ENCODE measurements around the gene DNAJC3. TPM values are rescaled to one million over a fixed set of nuclear protein-coding genes. Genes with fewer than 3 reads are reported as not detected.

DNAJC3 gene
- total RNA-seq (2014; rRNA removed; shearing (Covaris generic)), result 30.4 and 37.9 TPM in 2 replicates

- Histone ChIP-seq H3K27me3 (replicated peaks) (no peaks in the 10 kb centered on the region), H3K4me1 (replicated peaks) (peaks cover 3% of the 10 kb centered on the region; the same call in 1 of the 2 replicates), H3K4me3 (peak within 1 kb of the TSS; percentile 80), H3K27ac (peak within 1 kb of the TSS; percentile 66), H3K36me3 (peaks cover 4% of the 10 kb centered on the region; the same call in 1 of the 2 replicates), H3K9me3 (replicated peaks) (no peaks in the 10 kb centered on the region)
- peak; percentile 97 for DNase-seq (ENCODE audit: low read depth in 1 of 2, low spot score in 2 of 2)
These were observed at the start of gene DNAJC3 for GRCh38 chr13:95676762-95677563. Gene DNAJC3 (plus strand): TSS chr13:95677139. CDS start chr13:95677256, 117 bp downstream.

- no peak for DNase-seq (ENCODE audit: low read depth in 1 of 2, low spot score in 2 of 2)
- Histone ChIP-seq H3K27me3 (replicated peaks) (no peaks in the 10 kb centered on the region), H3K9me3 (replicated peaks) (no peaks in the 10 kb centered on the region), H3K36me3 (peaks cover 72% of the 10 kb centered on the region), H3K4me3 (no peak overlapping the region), H3K27ac (no peak overlapping the region), H3K4me1 (replicated peaks) (0 out of 2 replicates have a peak, but pooled peaks cover 5% of the 10 kb centered on the region)
These were observed 49.3 kb upstream of the DNAJC3 start for GRCh38 chr13:95627590-95627989.

GRCh38 chr13:95628488-95628887 lies 48.5 kb upstream of the DNAJC3 start:
- Histone ChIP-seq H3K4me1 (replicated peaks) (0 out of 2 replicates have a peak, but pooled peaks cover 5% of the 10 kb centered on the region), H3K27ac (no peak overlapping the region), H3K4me3 (no peak overlapping the region), H3K36me3 (peaks cover 71% of the 10 kb centered on the region), H3K27me3 (replicated peaks) (no peaks in the 10 kb centered on the region), H3K9me3 (replicated peaks) (no peaks in the 10 kb centered on the region)
- DNase-seq (ENCODE audit: low read depth in 1 of 2, low spot score in 2 of 2), result no peak

GRCh38 chr13:95629071-95629470 lies 47.9 kb upstream of the DNAJC3 start:
- no peaks in the 10 kb centered on the region for H3K9me3 ChIP-seq (replicated peaks)
- DNase-seq (ENCODE audit: low read depth in 1 of 2, low spot score in 2 of 2), result no peak
- H3K4me3 ChIP-seq, result no peak overlapping the region
- 0 out of 2 replicates have a peak, but pooled peaks cover 5% of the 10 kb centered on the region for H3K4me1 ChIP-seq (replicated peaks)
- H3K27ac ChIP-seq, result no peak overlapping the region
- no peaks in the 10 kb centered on the region for H3K27me3 ChIP-seq (replicated peaks)
- H3K36me3 ChIP-seq, result peaks cover 66% of the 10 kb centered on the region

- no peak overlapping the region for H3K4me3 ChIP-seq
- DNase-seq (ENCODE audit: low read depth in 1 of 2, low spot score in 2 of 2), result no peak
- no peaks in the 10 kb centered on the region for H3K27me3 ChIP-seq (replicated peaks)
- 0 out of 2 replicates have a peak, but pooled peaks cover 5% of the 10 kb centered on the region for H3K4me1 ChIP-seq (replicated peaks)
- H3K9me3 ChIP-seq (replicated peaks), result no peaks in the 10 kb centered on the region
- H3K27ac ChIP-seq, result no peak overlapping the region
- peaks cover 60% of the 10 kb centered on the region for H3K36me3 ChIP-seq
These were observed 46.3 kb upstream of the DNAJC3 start for GRCh38 chr13:95630593-95630992.

GRCh38 chr13:95636853-95637252 lies 40.1 kb upstream of the DNAJC3 start:
- no peak overlapping the region for H3K4me3 ChIP-seq
- H3K27me3 ChIP-seq (replicated peaks), result no peaks in the 10 kb centered on the region
- peaks cover 43% of the 10 kb centered on the region for H3K36me3 ChIP-seq
- no peaks in the 10 kb centered on the region; the same call in 1 of the 2 replicates for H3K4me1 ChIP-seq (replicated peaks)
- no peaks in the 10 kb centered on the region for H3K9me3 ChIP-seq (replicated peaks)
- no peak for DNase-seq (ENCODE audit: low read depth in 1 of 2, low spot score in 2 of 2)
- H3K27ac ChIP-seq, result no peak overlapping the region

GRCh38 chr13:95641291-95642027 lies 35.5 kb upstream of the DNAJC3 start:
- peaks cover 10% of the 10 kb centered on the region; the same call in 1 of the 2 replicates for H3K4me1 ChIP-seq (replicated peaks)
- peaks cover 31% of the 10 kb centered on the region for H3K36me3 ChIP-seq
- H3K4me3 ChIP-seq, result no peak overlapping the region
- no peaks in the 10 kb centered on the region for H3K9me3 ChIP-seq (replicated peaks)
- no peak overlapping the region for H3K27ac ChIP-seq
- no peak for DNase-seq (ENCODE audit: low read depth in 1 of 2, low spot score in 2 of 2)
- H3K27me3 ChIP-seq (replicated peaks), result no peaks in the 10 kb centered on the region

GRCh38 chr13:95642028-95642621 lies 34.8 kb upstream of the DNAJC3 start:
- DNase-seq (ENCODE audit: low read depth in 1 of 2, low spot score in 2 of 2), result no peak
- Histone ChIP-seq H3K4me1 (replicated peaks) (peaks cover 10% of the 10 kb centered on the region; the same call in 1 of the 2 replicates), H3K4me3 (no peak overlapping the region), H3K9me3 (replicated peaks) (no peaks in the 10 kb centered on the region), H3K27me3 (replicated peaks) (no peaks in the 10 kb centered on the region), H3K27ac (no peak overlapping the region), H3K36me3 (peaks cover 25% of the 10 kb centered on the region)

GRCh38 chr13:95642999-95643398 lies 33.9 kb upstream of the DNAJC3 start:
- H3K4me1 ChIP-seq (replicated peaks), result peaks cover 10% of the 10 kb centered on the region; the same call in 1 of the 2 replicates
- no peak overlapping the region for H3K27ac ChIP-seq

GRCh38 chr13:95643571-95643935 lies 33.4 kb upstream of the DNAJC3 start:
- Histone ChIP-seq H3K9me3 (replicated peaks) (no peaks in the 10 kb centered on the region), H3K4me1 (replicated peaks) (peaks cover 15% of the 10 kb centered on the region; the same call in 1 of the 2 replicates), H3K27ac (no peak overlapping the region), H3K36me3 (peaks cover 21% of the 10 kb centered on the region), H3K4me3 (peak overlapping the region; percentile 70), H3K27me3 (replicated peaks) (no peaks in the 10 kb centered on the region)
- peak in 1 of 2 experiments; percentile 31 for DNase-seq (ENCODE audit: low read depth in 1 of 2, low spot score in 2 of 2)

More at GRCh38 chr13:95642999-95643398, 33.9 kb upstream of the DNAJC3 start:
- Histone ChIP-seq H3K9me3 (replicated peaks) (no peaks in the 10 kb centered on the region), H3K27me3 (replicated peaks) (no peaks in the 10 kb centered on the region), H3K36me3 (peaks cover 23% of the 10 kb centered on the region), H3K4me3 (peak overlapping the region; percentile 70)
- no peak for DNase-seq (ENCODE audit: low read depth in 1 of 2, low spot score in 2 of 2)

- Histone ChIP-seq H3K4me3 (peak overlapping the region; percentile 70), H3K36me3 (peaks cover 16% of the 10 kb centered on the region), H3K9me3 (replicated peaks) (no peaks in the 10 kb centered on the region), H3K27me3 (replicated peaks) (no peaks in the 10 kb centered on the region), H3K27ac (peak overlapping the region; percentile 30; the same call in 1 of the 2 replicates), H3K4me1 (replicated peaks) (peaks cover 15% of the 10 kb centered on the region; the same call in 1 of the 2 replicates)
- peak in 1 of 2 experiments; percentile 64 for DNase-seq (ENCODE audit: low read depth in 1 of 2, low spot score in 2 of 2)
These were observed 32.9 kb upstream of the DNAJC3 start for GRCh38 chr13:95643936-95644598.

- Histone ChIP-seq H3K36me3 (peaks cover 15% of the 10 kb centered on the region), H3K27me3 (replicated peaks) (no peaks in the 10 kb centered on the region), H3K4me3 (peak within 1 kb of the TSS; percentile 70), H3K4me1 (replicated peaks) (peaks cover 15% of the 10 kb centered on the region; the same call in 1 of the 2 replicates), H3K9me3 (replicated peaks) (no peaks in the 10 kb centered on the region), H3K27ac (peak within 1 kb of the TSS; percentile 41)
- peak; percentile 47 to 82 for DNase-seq (ENCODE audit: low read depth in 1 of 2, low spot score in 2 of 2)
These were observed 32.3 kb upstream of the DNAJC3 start, which contains the start of gene DZIP1 for GRCh38 chr13:95644601-95645052. Gene DZIP1 (minus strand): TSS chr13:95644706. CDS start chr13:95642029, 2,677 bp downstream.

GRCh38 chr13:95647321-95647720 lies 29.6 kb upstream of the DNAJC3 start:
- Histone ChIP-seq H3K36me3 (no peaks in the 10 kb centered on the region), H3K27me3 (replicated peaks) (no peaks in the 10 kb centered on the region), H3K4me3 (no peak overlapping the region), H3K27ac (no peak overlapping the region), H3K4me1 (replicated peaks) (peaks cover 15% of the 10 kb centered on the region; the same call in 1 of the 2 replicates), H3K9me3 (replicated peaks) (no peaks in the 10 kb centered on the region)
- DNase-seq (ENCODE audit: low read depth in 1 of 2, low spot score in 2 of 2), result no peak
